ENCODE measurements around the gene CHMP3. TPM values are rescaled to one million over a fixed set of nuclear protein-coding genes. Genes with fewer than 3 reads are reported as not detected.

Gene CHMP3
- total RNA-seq, 4 donors from 2014 or later, result 86.8 to 124 (median 108) TPM

DNA sequence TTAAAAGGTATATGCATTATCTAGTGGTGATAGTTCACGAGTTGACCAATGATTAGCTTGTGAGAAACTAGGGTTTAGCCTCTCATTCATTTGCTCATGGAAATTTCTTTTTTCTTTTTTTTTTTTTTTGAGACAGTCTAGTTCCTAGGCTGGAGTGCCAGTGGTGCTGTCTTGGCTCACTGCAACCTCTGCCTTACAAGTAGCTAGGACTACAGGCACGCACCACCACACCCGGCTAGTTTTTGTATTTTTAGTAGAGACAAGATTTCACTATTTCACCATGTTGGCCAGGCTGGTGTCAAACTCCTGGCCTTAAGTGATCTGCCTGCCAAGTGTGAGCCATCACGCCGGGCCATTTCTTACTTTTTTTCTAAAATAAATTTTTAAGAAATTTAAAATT lies 108.1 kb downstream of the CHMP3 start:
- TF ChIP-seq POLR2A (IDR thresholded peaks at IDR 0.05), result no peak
- TF ChIP-seq, protein P1, sequence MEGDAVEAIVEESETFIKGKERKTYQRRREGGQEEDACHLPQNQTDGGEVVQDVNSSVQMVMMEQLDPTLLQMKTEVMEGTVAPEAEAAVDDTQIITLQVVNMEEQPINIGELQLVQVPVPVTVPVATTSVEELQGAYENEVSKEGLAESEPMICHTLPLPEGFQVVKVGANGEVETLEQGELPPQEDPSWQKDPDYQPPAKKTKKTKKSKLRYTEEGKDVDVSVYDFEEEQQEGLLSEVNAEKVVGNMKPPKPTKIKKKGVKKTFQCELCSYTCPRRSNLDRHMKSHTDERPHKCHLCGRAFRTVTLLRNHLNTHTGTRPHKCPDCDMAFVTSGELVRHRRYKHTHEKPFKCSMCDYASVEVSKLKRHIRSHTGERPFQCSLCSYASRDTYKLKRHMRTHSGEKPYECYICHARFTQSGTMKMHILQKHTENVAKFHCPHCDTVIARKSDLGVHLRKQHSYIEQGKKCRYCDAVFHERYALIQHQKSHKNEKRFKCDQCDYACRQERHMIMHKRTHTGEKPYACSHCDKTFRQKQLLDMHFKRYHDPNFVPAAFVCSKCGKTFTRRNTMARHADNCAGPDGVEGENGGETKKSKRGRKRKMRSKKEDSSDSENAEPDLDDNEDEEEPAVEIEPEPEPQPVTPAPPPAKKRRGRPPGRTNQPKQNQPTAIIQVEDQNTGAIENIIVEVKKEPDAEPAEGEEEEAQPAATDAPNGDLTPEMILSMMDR (IDR thresholded peaks at IDR 0.05), result no peak
- peak; percentile 80 to 82 for DNase-seq
- Histone ChIP-seq H3K4me1 (peaks cover 23 to 25% of the 10 kb centered on the region in 2 donors), H3K27ac (peak overlapping the region in 2 of 3 donors; percentile 18 to 62), H3K36me3 (peaks cover 35 to 39% of the 10 kb centered on the region in 2 donors), H3K27me3 (no peaks in the 10 kb centered on the region), H3K9me3 (no peaks in the 10 kb centered on the region), H3K4me3 (replicated peaks in 1 of 3) (no peak overlapping the region)
- intact Hi-C loops (cut with DNase I), result no loop called here
- WGBS, 2 donors, result 62 to 66% methylated on average over 5 of the region's 5 CpGs

DNA sequence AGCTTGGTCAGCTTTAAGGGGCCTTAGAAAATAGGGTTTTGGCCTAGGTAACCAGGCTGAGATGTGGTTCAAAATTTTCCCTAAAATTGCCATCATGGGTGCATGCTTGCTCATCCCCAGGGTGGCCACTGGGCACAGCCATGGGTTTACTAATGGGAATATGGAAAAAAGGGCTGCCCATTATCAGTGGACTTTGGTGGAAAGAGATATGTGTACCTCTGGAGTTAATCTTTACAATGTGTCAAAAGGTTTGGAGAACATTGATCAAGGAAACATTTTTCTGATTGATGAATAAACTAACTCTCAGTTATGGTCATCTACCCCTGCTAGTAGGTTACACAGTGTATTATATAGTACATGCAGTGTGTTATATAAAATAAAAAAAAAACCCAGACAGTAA lies 109.0 kb downstream of the CHMP3 start:
- H3K4me1 ChIP-seq, result peaks cover 23 to 25% of the 10 kb centered on the region in 2 donors
- intact Hi-C loops (cut with DNase I), result no loop called here

DNA sequence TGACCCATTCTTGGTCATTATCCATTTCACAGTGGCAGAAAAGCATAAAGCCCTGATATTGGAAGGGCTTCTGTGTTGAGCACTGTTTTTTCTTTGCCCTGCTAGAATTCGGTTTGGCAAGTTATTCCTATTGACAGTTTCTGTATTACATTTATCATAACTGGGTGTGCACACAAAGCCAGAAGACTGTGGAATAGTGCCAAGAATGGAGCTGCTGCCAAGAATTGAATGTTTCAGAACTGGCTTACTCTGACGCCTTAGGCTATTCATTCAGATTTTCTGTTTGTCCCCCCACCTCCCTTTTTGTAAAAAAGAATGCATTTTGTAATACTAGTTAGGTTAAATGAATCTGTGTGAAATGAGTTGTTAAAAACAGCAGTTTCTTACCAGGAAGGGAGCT lies 109.4 kb downstream of the CHMP3 start:
- no peak overlapping the region for H3K4me3 ChIP-seq (replicated peaks in 1 of 3)
- H3K4me1 ChIP-seq, result peaks cover 23 to 25% of the 10 kb centered on the region in 2 donors
- intact Hi-C loops (cut with DNase I), result no loop called here
- peaks cover 29 to 35% of the 10 kb centered on the region in 2 donors for H3K36me3 ChIP-seq
- TF ChIP-seq, protein P1 (IDR thresholded peaks at IDR 0.05), result no peak
- TF ChIP-seq POLR2A (IDR thresholded peaks at IDR 0.05), result no peak
- no peaks in the 10 kb centered on the region for H3K27me3 ChIP-seq
- DNase-seq, result peak; percentile 40 to 51
- H3K9me3 ChIP-seq, result no peaks in the 10 kb centered on the region
- H3K27ac ChIP-seq, result peak overlapping the region in 1 of 3 donors; percentile 55
- WGBS, 2 donors, result 10 to 18% methylated on average over 2 of the region's 2 CpGs

More for the DNA sequence above, 109.0 kb downstream of the CHMP3 start:
- TF ChIP-seq, protein P1 (IDR thresholded peaks at IDR 0.05), result no peak
- no peak for TF ChIP-seq POLR2A (IDR thresholded peaks at IDR 0.05)
- Histone ChIP-seq H3K4me3 (replicated peaks in 1 of 3) (no peak overlapping the region), H3K27me3 (no peaks in the 10 kb centered on the region), H3K27ac (peak overlapping the region in 1 of 3 donors; percentile 55), H3K36me3 (peaks cover 29 to 35% of the 10 kb centered on the region in 2 donors), H3K9me3 (no peaks in the 10 kb centered on the region)
- no peak for DNase-seq

Small RNA genes within 50 kb of the gene (small RNA-seq; reads per million reads assigned to genes)
- gene RNU6-640P, result not detected

Other genes starting within 250 kb of the CHMP3 start
- gene REEP1, start 225.8 kb downstream of the CHMP3 start, total RNA-seq, result 1 to 10 TPM; 2.5 to 7.1 (median 5.5) TPM
- gene KDM3A, start 122.1 kb downstream of the CHMP3 start, total RNA-seq, result 10 to 100 TPM; 39.5 to 60.9 (median 51.1) TPM
- gene RNF103, start 60.4 kb upstream of the CHMP3 start, total RNA-seq, result 10 to 100 TPM; 26.0 to 36.8 (median 33.3) TPM
- 10 to 100 TPM; 29.0 to 45.5 (median 41.0) TPM for gene RMND5A, start 156.8 kb upstream of the CHMP3 start, total RNA-seq
- 1 to 10 TPM; 1.2 to 4.3 (median 2.3) TPM for gene CD8A, start 227.5 kb upstream of the CHMP3 start, total RNA-seq